Measurements from ENCODE around the gene GCN1.
A peak's percentile ranks its signal among the peaks of the same experiment; 100 is the strongest.

The GCN1 gene

GRCh38 chr12:120183211-120183631 lies 11.3 kb downstream of the GCN1 start:
- peak; percentile 27 for DNase-seq (ENCODE audit: low read depth)

GRCh38 chr12:120181991-120182631 lies 12.4 kb downstream of the GCN1 start:
- DNase-seq (ENCODE audit: low read depth) = peak; percentile 36

- DNase-seq (ENCODE audit: low read depth) = no peak
These were observed 13.5 kb downstream of the GCN1 start for GRCh38 chr12:120180975-120181374.

- DNase-seq (ENCODE audit: low read depth) = no peak
These were observed 19.0 kb downstream of the GCN1 start for GRCh38 chr12:120175537-120175936.

GRCh38 chr12:120175062-120175461 lies 19.5 kb downstream of the GCN1 start:
- DNase-seq (ENCODE audit: low read depth) = no peak

GRCh38 chr12:120172053-120172452 lies 22.5 kb downstream of the GCN1 start:
- DNase-seq (ENCODE audit: low read depth) = no peak

DNA sequence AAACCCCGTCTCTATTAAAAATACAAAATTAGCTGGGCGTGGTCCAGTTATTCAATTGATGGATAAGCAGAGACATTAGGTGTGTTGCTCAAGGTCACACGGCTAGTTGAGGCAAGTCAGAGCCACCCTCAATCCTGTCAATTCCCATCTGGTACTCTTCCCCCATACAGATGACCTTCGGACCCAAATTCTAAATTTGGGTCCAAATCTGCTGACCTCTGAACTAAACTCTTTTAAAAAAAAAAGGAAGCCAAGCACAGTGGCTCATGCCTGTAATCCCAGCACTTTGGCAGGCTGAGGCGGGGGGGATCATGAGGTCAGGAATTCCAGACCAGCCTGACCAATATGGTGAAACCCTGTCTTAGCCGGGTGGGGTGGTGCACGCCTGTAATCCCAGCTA lies 23.9 kb downstream of the GCN1 start:
- DNase-seq (ENCODE audit: low read depth) = no peak

- DNase-seq (ENCODE audit: low read depth) = no peak
These were observed 24.6 kb downstream of the GCN1 start for GRCh38 chr12:120169946-120170345.

GRCh38 chr12:120168337-120168736 lies 26.2 kb downstream of the GCN1 start:
- DNase-seq (ENCODE audit: low read depth) = no peak

DNA sequence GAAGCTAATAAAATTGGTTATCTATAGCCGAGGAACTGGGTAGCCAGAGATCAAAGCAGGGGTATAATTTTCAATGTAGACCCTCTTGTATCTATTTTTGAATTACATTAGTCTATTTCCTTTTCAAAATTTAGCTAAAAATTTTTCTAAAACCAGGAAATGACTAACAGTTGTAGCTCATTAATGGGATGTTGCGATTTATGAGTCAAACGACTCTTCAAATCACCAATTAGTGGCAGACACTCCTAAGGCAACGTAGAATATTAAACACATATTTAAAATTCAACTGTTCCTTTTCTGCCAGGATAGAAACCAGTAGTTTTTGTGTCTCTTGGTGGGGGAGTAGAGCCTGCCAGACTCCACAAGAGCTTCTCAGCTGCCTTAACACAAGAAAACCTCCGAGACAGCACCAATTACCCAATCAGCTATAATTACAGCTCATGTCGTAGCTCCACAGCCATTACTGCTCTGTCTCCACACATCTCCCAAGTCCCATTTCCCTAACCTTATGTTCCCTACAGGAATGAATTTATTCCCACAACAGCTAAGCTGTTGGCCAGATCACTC lies 26.9 kb downstream of the GCN1 start:
- DNase-seq (ENCODE audit: low read depth) = no peak

- no peak for DNase-seq (ENCODE audit: low read depth)
These were observed 30.2 kb downstream of the GCN1 start for GRCh38 chr12:120164293-120164692.

- DNase-seq (ENCODE audit: low read depth) = no peak
These were observed 31.8 kb downstream of the GCN1 start for GRCh38 chr12:120162763-120163162.

GRCh38 chr12:120161852-120162251 lies 32.7 kb downstream of the GCN1 start:
- no peak for DNase-seq (ENCODE audit: low read depth)

DNA sequence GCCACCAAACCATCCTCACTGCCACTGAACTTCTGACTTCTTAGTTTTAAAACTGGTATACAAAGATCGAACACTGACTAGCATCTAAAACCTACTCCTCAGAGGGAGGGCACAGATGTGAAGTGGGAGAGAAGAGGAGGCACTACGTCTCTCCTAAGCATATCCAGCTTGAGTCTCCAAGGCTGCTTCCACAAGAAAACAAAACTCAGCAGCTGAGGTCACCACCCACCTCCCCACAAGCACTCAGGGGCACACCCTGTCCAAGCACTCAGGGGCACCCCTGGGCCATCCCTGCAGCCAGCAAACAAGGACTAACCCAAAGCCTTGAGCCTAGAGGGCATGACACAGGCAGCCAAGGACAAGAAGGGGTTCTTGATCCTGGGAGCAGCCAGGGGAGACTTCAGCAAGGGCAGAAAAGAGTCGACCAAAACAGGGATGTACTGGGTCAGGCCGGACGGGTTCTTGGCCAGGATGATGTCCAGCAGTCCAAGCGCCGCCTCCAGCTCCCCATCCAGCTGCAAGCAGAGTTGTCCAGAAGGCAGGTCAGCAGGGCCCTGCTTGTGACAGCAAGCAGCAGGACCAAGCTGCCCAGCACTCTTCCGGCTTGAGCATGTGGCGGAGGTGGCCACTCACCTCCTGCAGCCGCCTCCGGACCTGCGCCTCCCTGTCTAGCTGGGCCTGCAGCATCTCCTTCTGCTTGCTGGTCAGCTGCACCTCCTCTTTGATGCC lies 34.8 kb downstream of the GCN1 start:
- no peak for DNase-seq (ENCODE audit: low read depth)

GRCh38 chr12:120158351-120158750 lies 36.2 kb downstream of the GCN1 start:
- DNase-seq (ENCODE audit: low read depth) = no peak

- no peak for DNase-seq (ENCODE audit: low read depth)
These were observed 36.8 kb downstream of the GCN1 start for GRCh38 chr12:120157678-120158077.

DNA sequence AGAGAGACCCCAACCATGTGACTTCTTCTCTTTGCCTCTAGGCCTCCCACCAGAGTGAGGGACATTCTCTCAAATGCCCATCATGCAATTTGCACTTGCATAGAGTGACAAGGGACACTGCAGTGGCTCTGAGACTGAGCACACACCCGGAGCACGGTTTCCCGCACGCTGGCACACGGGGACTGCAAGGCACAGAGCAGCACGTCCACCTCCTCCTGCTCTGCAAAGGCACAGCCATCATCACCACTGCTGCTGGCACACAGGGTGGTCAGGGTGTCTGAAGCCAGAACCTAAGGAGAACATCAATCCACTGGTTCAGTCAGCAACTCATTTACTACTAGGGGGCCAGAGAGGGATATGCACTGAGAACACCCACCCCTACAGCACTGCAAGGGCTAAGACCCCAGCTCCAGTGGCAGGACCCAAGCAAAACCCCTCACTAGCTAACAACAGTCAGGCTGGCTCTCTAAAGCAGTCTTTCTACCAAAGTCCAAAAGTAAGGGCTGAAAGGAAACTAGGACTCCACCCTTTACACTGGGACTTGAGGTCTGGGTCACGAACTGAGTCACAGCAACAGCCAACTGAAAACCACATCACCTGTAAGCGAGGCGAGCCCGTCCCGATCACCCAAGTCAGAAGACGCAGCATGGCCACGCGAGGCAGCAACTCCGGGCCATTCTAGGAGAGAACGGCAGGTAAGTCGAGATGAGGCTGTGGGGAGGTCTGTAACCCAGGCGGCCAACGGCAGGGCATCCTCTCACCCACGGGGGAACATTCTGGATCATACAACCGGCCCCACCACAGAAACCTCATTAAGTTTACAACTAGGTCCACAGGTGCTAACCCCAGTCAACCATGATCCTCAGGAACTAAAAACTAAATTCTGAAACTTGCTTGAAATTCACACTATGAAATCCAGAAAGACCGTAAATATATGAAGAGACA lies 37.9 kb downstream of the GCN1 start:
- no peak for DNase-seq (ENCODE audit: low read depth)

DNA sequence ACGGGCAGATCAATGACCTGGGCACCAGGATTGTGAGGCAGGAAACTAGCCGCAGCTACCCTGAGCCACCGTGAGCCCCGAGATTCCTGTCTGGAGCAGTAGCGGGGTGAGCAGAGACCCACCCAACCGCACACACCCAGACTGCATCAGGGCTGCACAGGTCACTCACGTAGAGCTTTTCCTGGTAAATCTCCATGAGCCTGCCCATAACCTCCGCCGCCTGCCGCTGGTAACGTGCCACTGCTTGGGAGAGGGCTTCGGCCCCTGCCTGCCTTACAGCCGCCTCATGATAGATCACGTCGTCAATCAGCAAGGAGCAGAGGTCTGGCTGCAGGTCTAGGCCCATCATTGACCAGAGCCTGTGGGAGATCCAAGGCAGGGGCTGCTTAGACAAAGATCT lies 39.4 kb downstream of the GCN1 start:
- DNase-seq (ENCODE audit: low read depth) = no peak

- no peak for DNase-seq (ENCODE audit: low read depth)
These were observed 43.5 kb downstream of the GCN1 start for GRCh38 chr12:120150919-120151525.

DNA sequence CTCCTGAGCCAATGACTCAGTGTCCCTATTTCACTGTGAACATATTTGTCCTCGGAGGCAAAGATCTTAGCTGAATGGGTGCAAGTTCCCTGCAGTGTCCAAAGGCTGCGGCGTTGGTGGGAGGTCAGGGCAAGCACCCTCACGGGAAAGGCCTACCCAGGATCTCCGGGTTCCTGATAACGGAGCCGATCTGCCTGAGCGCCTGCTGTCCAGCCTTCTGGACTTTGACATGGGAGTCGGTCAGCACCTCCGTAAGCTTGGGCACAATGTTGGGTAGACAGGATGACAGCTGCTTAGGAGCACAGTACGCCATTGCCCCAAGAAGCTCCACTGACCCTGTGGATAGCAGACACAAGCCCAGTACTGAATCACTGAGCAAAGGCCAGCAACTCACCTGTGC lies 46.5 kb downstream of the GCN1 start:
- no peak for DNase-seq (ENCODE audit: low read depth)

GRCh38 chr12:120145164-120145563 lies 49.4 kb downstream of the GCN1 start:
- DNase-seq (ENCODE audit: low read depth) = no peak

DNA sequence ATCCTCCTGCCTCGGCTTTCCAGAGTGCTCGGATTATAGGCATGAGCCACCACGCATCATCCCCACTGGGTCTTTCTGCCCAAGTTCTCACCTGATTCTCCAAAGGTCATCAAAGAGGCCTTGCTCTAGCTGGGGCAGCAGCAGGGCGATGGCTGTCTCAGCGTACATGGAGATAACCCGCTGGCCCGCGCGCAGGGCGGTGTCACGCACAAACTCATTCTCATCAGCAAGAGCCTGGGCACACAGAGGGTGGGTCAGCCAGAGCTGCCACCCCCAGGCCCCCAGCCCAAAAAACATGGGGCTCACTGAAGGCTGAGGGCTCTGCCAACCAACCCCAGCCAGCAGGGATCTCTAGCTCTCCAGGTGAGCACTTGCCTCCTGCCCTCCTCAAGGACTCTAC lies 50.3 kb downstream of the GCN1 start:
- DNase-seq (ENCODE audit: low read depth) = no peak
